Naive B cell (primary cell): ENCODE results near the gene DCAF8. TPM values are rescaled to one million over a fixed set of nuclear protein-coding genes. Genes with fewer than 3 reads are reported as not detected.
A peak's percentile ranks its signal among the peaks of the same experiment; 100 is the strongest.

ENCODE experiments used
- ATAC-seq, 2 donors: fragments of 150-1000 bp; cut with Tn5 transposase; 2 replicates each; pipeline ENCODE4 v1.10.0; 2021; ENCODE audit warnings: low read depth in 2 of 2, mild to moderate bottlenecking in 2 of 2, moderate library complexity in 2 of 2
- DNase-seq: peaks from one replicate; pipeline ENCODE4 v3.0.0; 2022
- H3K27ac Mint-ChIP-seq, 6 donors: one replicate each; pipeline ENCODE4 v1.8.0; 2020 to 2022; ENCODE audit warnings: mild to moderate bottlenecking in 6 of 6, mixed read lengths in 6 of 6, moderate library complexity in 5 of 6, inconsistent platforms in 2 of 6
- H3K27me3 Mint-ChIP-seq, 3 donors: one replicate each; pipeline ENCODE4 v1.8.0; 2021 to 2022; ENCODE audit warnings: mixed read lengths in 3 of 3, mild to moderate bottlenecking in 1 of 3
- H3K36me3 Mint-ChIP-seq, 2 donors: one replicate each; pipeline ENCODE4 v1.8.0; 2020 to 2022; ENCODE audit warnings: mixed read lengths in 2 of 2, inconsistent platforms in 1 of 2, mild to moderate bottlenecking in 1 of 2
- H3K4me1 Mint-ChIP-seq, 3 donors: one replicate each; pipeline ENCODE4 v1.8.0; 2020 to 2022; ENCODE audit warnings: mixed read lengths in 3 of 3, inconsistent platforms in 1 of 3, mild to moderate bottlenecking in 1 of 3, moderate library complexity in 1 of 3
- H3K4me3 Mint-ChIP-seq, 8 donors: one replicate each; pipeline ENCODE4 v1.8.0; 2020 to 2022; ENCODE audit warnings: mild to moderate bottlenecking in 8 of 8, mixed read lengths in 8 of 8, moderate library complexity in 8 of 8, inconsistent platforms in 2 of 8
- H3K9me3 Mint-ChIP-seq, 7 donors: one replicate each; pipeline ENCODE4 v1.8.0; 2020 to 2022; ENCODE audit warnings: mixed read lengths in 7 of 7, mild to moderate bottlenecking in 5 of 7, inconsistent platforms in 2 of 7, moderate library complexity in 1 of 7
- polyA plus RNA-seq, 6 donors: library from polyadenylated mRNA; unstranded; fragments of 300-500 nt; fragmentation: Illumina TruSeq; gene quantifications; one replicate each; pipeline ENCODE4 v1.2.3, GENCODE V29; 2021; ENCODE audit warnings: low read depth in 6 of 6

The DCAF8 gene
- polyA plus RNA-seq, 6 donors from 2014 or later, result 39.1 to 61.5 (median 54.3) TPM

- Mint-ChIP-seq H3K27me3 (no peaks in the 10 kb centered on the region), H3K27ac (peak overlapping the region in 1 of 6 donors; percentile 42), H3K9me3 (no peaks in the 10 kb centered on the region), H3K4me3 (no peak overlapping the region), H3K4me1 (peaks cover 13 to 33% (median 30%) of the 10 kb centered on the region in 3 donors), H3K36me3 (peaks cover 1 to 8% of the 10 kb centered on the region in 2 donors)
- DNase-seq (no peak), ATAC-seq (no peak)
These were observed 5.8 kb downstream of the DCAF8 start for GRCh38 chr1:160256396-160257046.

GRCh38 chr1:160255781-160256300 lies 6.5 kb downstream of the DCAF8 start:
- peaks cover 9 to 26% (median 25%) of the 10 kb centered on the region in 3 donors for H3K4me1 Mint-ChIP-seq
- H3K9me3 Mint-ChIP-seq, result no peaks in the 10 kb centered on the region
- H3K4me3 Mint-ChIP-seq, result no peak overlapping the region
- ATAC-seq (no peak), DNase-seq (no peak)
- H3K36me3 Mint-ChIP-seq, result peaks cover 0 to 7% of the 10 kb centered on the region in 2 donors
- no peaks in the 10 kb centered on the region for H3K27me3 Mint-ChIP-seq
- peak overlapping the region in 2 of 6 donors; percentile 42 to 64 for H3K27ac Mint-ChIP-seq

GRCh38 chr1:160251687-160252526 lies 10.4 kb downstream of the DCAF8 start:
- peak overlapping the region in 5 of 6 donors; percentile 10 to 34 (median 19) for H3K27ac Mint-ChIP-seq
- no peaks in the 10 kb centered on the region for H3K9me3 Mint-ChIP-seq
- no peaks in the 10 kb centered on the region for H3K27me3 Mint-ChIP-seq
- H3K36me3 Mint-ChIP-seq, result peaks cover 0 to 7% of the 10 kb centered on the region in 2 donors
- ATAC-seq (peak; percentile 98), DNase-seq (peak; percentile 40)
- no peak overlapping the region for H3K4me3 Mint-ChIP-seq
- peaks cover 3 to 7% (median 6%) of the 10 kb centered on the region in 3 donors for H3K4me1 Mint-ChIP-seq

GRCh38 chr1:160251011-160251410 lies 11.3 kb downstream of the DCAF8 start:
- Mint-ChIP-seq H3K4me3 (no peak overlapping the region), H3K4me1 (peaks cover 3 to 6% (median 4%) of the 10 kb centered on the region in 3 donors), H3K9me3 (no peaks in the 10 kb centered on the region), H3K27ac (peak overlapping the region in 4 of 6 donors; percentile 10 to 69 (median 46)), H3K36me3 (peaks cover 0 to 7% of the 10 kb centered on the region in 2 donors), H3K27me3 (no peaks in the 10 kb centered on the region)
- DNase-seq (no peak), ATAC-seq (no peak)

- H3K4me3 Mint-ChIP-seq, result no peak overlapping the region
- peak overlapping the region in 1 of 6 donors; percentile 30 for H3K27ac Mint-ChIP-seq
- peaks cover 5 to 9% of the 10 kb centered on the region in 2 donors for H3K36me3 Mint-ChIP-seq
These were observed 15.3 kb downstream of the DCAF8 start for GRCh38 chr1:160247053-160247452.

GRCh38 chr1:160245434-160245833 lies 16.9 kb downstream of the DCAF8 start:
- peaks cover 3 to 14% (median 6%) of the 10 kb centered on the region in 3 donors for H3K4me1 Mint-ChIP-seq
- no peaks in the 10 kb centered on the region for H3K9me3 Mint-ChIP-seq
- H3K27ac Mint-ChIP-seq, result peak overlapping the region in 2 of 6 donors; percentile 3 to 44
- no peaks in the 10 kb centered on the region for H3K27me3 Mint-ChIP-seq
- H3K4me3 Mint-ChIP-seq, result no peak overlapping the region
- DNase-seq (no peak), ATAC-seq (no peak)
- peaks cover 9 to 12% of the 10 kb centered on the region in 2 donors for H3K36me3 Mint-ChIP-seq

More at GRCh38 chr1:160247053-160247452, 15.3 kb downstream of the DCAF8 start:
- Mint-ChIP-seq H3K27me3 (no peaks in the 10 kb centered on the region), H3K9me3 (no peaks in the 10 kb centered on the region), H3K4me1 (peaks cover 3 to 19% (median 8%) of the 10 kb centered on the region in 3 donors)
- ATAC-seq, result no peak
- DNase-seq, result no peak

- DNase-seq (no peak), ATAC-seq (no peak)
- no peak overlapping the region for H3K4me3 Mint-ChIP-seq
- H3K27ac Mint-ChIP-seq, result no peak overlapping the region
- H3K4me1 Mint-ChIP-seq, result peaks cover 3 to 18% (median 6%) of the 10 kb centered on the region in 3 donors
- H3K27me3 Mint-ChIP-seq, result no peaks in the 10 kb centered on the region
- H3K9me3 Mint-ChIP-seq, result no peaks in the 10 kb centered on the region
- peaks cover 20% of the 10 kb centered on the region in 2 donors for H3K36me3 Mint-ChIP-seq
These were observed 18.1 kb downstream of the DCAF8 start for GRCh38 chr1:160244209-160244608.

- no peak for DNase-seq
- no peak for ATAC-seq
- H3K9me3 Mint-ChIP-seq, result no peaks in the 10 kb centered on the region
- peaks cover 20 to 21% of the 10 kb centered on the region in 2 donors for H3K36me3 Mint-ChIP-seq
- H3K27me3 Mint-ChIP-seq, result no peaks in the 10 kb centered on the region
- peaks cover 3 to 18% (median 6%) of the 10 kb centered on the region in 3 donors for H3K4me1 Mint-ChIP-seq
- peak overlapping the region in 1 of 6 donors; percentile 66 for H3K27ac Mint-ChIP-seq
- no peak overlapping the region for H3K4me3 Mint-ChIP-seq
These were observed 18.6 kb downstream of the DCAF8 start for GRCh38 chr1:160243767-160244166.

- ATAC-seq (no peak), DNase-seq (no peak)
- peaks cover 12 to 18% (median 16%) of the 10 kb centered on the region in 3 donors for H3K4me1 Mint-ChIP-seq
- H3K4me3 Mint-ChIP-seq, result no peak overlapping the region
- H3K9me3 Mint-ChIP-seq, result no peaks in the 10 kb centered on the region
- no peaks in the 10 kb centered on the region for H3K27me3 Mint-ChIP-seq
- H3K27ac Mint-ChIP-seq, result peak overlapping the region in 4 of 6 donors; percentile 15 to 94 (median 29)
- H3K36me3 Mint-ChIP-seq, result peaks cover 20 to 30% of the 10 kb centered on the region in 2 donors
These were observed 22.6 kb downstream of the DCAF8 start for GRCh38 chr1:160239582-160240299.

GRCh38 chr1:160238408-160238807 lies 23.9 kb downstream of the DCAF8 start:
- H3K4me3 Mint-ChIP-seq, result no peak overlapping the region

GRCh38 chr1:160237558-160237957 lies 24.8 kb downstream of the DCAF8 start:
- DNase-seq, result no peak
- Mint-ChIP-seq H3K4me1 (peaks cover 11 to 18% (median 13%) of the 10 kb centered on the region in 3 donors), H3K27ac (peak overlapping the region in 2 of 6 donors; percentile 47 to 57), H3K36me3 (peaks cover 29 to 30% of the 10 kb centered on the region in 2 donors), H3K4me3 (no peak overlapping the region), H3K27me3 (no peaks in the 10 kb centered on the region), H3K9me3 (no peaks in the 10 kb centered on the region)
- no peak for ATAC-seq

More at GRCh38 chr1:160238408-160238807, 23.9 kb downstream of the DCAF8 start:
- no peak for DNase-seq
- Mint-ChIP-seq H3K36me3 (peaks cover 28 to 36% of the 10 kb centered on the region in 2 donors), H3K27ac (no peak overlapping the region), H3K9me3 (no peaks in the 10 kb centered on the region), H3K4me1 (peaks cover 15 to 18% (median 17%) of the 10 kb centered on the region in 3 donors), H3K27me3 (no peaks in the 10 kb centered on the region)
- ATAC-seq, result no peak

- DNase-seq (no peak), ATAC-seq (peak; percentile 80 to 90)
- Mint-ChIP-seq H3K27me3 (no peaks in the 10 kb centered on the region), H3K4me1 (peaks cover 11 to 18% (median 13%) of the 10 kb centered on the region in 3 donors), H3K27ac (peak overlapping the region in 5 of 6 donors; percentile 27 to 65 (median 47)), H3K36me3 (peaks cover 29 to 30% of the 10 kb centered on the region in 2 donors), H3K4me3 (peak overlapping the region in 1 of 8 donors; percentile 42), H3K9me3 (no peaks in the 10 kb centered on the region)
These were observed 25.5 kb downstream of the DCAF8 start for GRCh38 chr1:160236806-160237205.

GRCh38 chr1:160232911-160233310 lies 29.4 kb downstream of the DCAF8 start:
- H3K36me3 Mint-ChIP-seq, result peaks cover 26 to 28% of the 10 kb centered on the region in 2 donors
- no peaks in the 10 kb centered on the region for H3K27me3 Mint-ChIP-seq
- ATAC-seq, result no peak

More at GRCh38 chr1:160232911-160233310, 29.4 kb downstream of the DCAF8 start:
- Mint-ChIP-seq H3K4me1 (peaks cover 6 to 13% (median 9%) of the 10 kb centered on the region in 3 donors), H3K27ac (peak overlapping the region in 1 of 6 donors; percentile 58), H3K4me3 (no peak overlapping the region), H3K9me3 (peaks cover 0 to 2% (median 0%) of the 10 kb centered on the region in 7 donors)
- no peak for DNase-seq
